GM06990 (cell line): Measurements from ENCODE around the gene GRIK4.

Experiments
- DNase-seq: peaks from one replicate; pipeline ENCODE4 v3.0.0-alpha.2; 2011; ENCODE audit not compliant: insufficient read length; ENCODE audit errors: extremely low read depth
- H3K27me3 ChIP-seq: replicated peaks from 2 replicates; pipeline ENCODE4 v1.6.0; 2011; ENCODE audit warnings: low read length; ENCODE audit not compliant: control insufficient read depth, insufficient read depth
- H3K36me3 ChIP-seq: 2 replicates; pipeline ENCODE4 v1.5.1; 2011; ENCODE audit warnings: low read length; ENCODE audit not compliant: control insufficient read depth, insufficient read depth
- H3K4me3 ChIP-seq: replicated peaks from 2 replicates; pipeline ENCODE4 v1.5.1; 2011; ENCODE audit warnings: low read depth, mild to moderate bottlenecking, control low read depth, low read length
- TF ChIP-seq, protein P1 (sequence below): IDR thresholded peaks from 2 replicates; pipeline ENCODE4 v1.5.1; 2011; ENCODE audit warnings: low read length, control low read depth, mild to moderate bottlenecking, inconsistent platforms; ENCODE audit not compliant: insufficient read depth, poor library complexity, severe bottlenecking

Gene GRIK4

GRCh38 chr11:120715239-120715638 is 203.7 kb downstream of the GRIK4 start:
- TF ChIP-seq, protein P1, sequence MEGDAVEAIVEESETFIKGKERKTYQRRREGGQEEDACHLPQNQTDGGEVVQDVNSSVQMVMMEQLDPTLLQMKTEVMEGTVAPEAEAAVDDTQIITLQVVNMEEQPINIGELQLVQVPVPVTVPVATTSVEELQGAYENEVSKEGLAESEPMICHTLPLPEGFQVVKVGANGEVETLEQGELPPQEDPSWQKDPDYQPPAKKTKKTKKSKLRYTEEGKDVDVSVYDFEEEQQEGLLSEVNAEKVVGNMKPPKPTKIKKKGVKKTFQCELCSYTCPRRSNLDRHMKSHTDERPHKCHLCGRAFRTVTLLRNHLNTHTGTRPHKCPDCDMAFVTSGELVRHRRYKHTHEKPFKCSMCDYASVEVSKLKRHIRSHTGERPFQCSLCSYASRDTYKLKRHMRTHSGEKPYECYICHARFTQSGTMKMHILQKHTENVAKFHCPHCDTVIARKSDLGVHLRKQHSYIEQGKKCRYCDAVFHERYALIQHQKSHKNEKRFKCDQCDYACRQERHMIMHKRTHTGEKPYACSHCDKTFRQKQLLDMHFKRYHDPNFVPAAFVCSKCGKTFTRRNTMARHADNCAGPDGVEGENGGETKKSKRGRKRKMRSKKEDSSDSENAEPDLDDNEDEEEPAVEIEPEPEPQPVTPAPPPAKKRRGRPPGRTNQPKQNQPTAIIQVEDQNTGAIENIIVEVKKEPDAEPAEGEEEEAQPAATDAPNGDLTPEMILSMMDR = peak; percentile 71
- no peak for DNase-seq

DNA sequence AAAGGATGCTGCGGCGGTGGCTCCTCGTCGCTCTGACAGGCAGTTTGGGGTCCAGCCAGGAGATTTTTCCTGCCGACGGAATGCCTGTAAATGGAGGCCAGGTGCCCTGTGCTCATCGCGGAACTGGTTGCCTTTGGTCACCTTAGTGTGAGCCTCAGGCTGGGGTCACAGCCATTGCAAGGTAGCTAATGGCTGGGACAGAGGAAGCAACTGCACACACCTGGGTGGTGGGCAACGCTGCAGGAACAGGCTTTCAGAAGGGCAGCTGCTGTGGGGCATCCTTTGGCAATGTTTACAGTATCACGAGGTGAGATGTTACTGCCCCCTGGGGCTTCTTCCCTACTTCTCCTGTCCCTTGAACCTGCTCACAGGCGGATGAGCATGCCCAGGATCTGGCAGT is 205.5 kb downstream of the GRIK4 start:
- Histone ChIP-seq H3K4me3 (no peak overlapping the region), H3K36me3 (no peaks in the 10 kb centered on the region), H3K27me3 (no peaks in the 10 kb centered on the region)
- DNase-seq = no peak
- TF ChIP-seq, protein P1 = no peak

More at GRCh38 chr11:120715239-120715638, 203.7 kb downstream of the GRIK4 start:
- Histone ChIP-seq H3K36me3 (no peaks in the 10 kb centered on the region), H3K4me3 (peak overlapping the region; percentile 21), H3K27me3 (no peaks in the 10 kb centered on the region)

GRCh38 chr11:120717623-120718022 is 206.1 kb downstream of the GRIK4 start:
- no peak overlapping the region for H3K4me3 ChIP-seq
- TF ChIP-seq, protein P1 = no peak
- DNase-seq = no peak
- no peaks in the 10 kb centered on the region for H3K36me3 ChIP-seq
- no peaks in the 10 kb centered on the region for H3K27me3 ChIP-seq

DNA sequence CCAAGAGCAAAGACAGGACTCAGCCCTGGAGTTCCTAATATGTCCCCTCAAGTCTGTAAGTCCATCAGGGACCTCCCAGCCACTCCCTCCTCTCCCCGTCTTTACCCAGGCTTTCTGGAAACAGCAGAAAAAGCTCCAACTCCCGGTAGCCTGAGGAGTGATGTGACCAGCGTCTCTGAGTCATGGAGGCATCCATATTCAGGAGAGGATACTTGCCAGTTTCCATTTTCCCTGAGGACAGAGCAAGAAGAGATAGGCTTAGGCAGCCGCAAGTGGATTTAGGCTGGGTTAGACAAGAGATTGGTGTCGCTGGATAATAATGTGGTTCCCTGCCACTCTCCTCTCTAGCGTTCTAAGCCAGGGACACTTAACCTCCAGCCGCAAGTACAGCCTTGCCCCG is 206.6 kb downstream of the GRIK4 start:
- no peaks in the 10 kb centered on the region for H3K27me3 ChIP-seq
- no peak for DNase-seq
- H3K4me3 ChIP-seq = no peak overlapping the region
- TF ChIP-seq, protein P1 = no peak
- no peaks in the 10 kb centered on the region for H3K36me3 ChIP-seq

- Histone ChIP-seq H3K27me3 (no peaks in the 10 kb centered on the region), H3K4me3 (no peak overlapping the region), H3K36me3 (no peaks in the 10 kb centered on the region)
- TF ChIP-seq, protein P1 = no peak
- DNase-seq = no peak
Measured at GRCh38 chr11:120719348-120719747, 207.8 kb downstream of the GRIK4 start.

DNA sequence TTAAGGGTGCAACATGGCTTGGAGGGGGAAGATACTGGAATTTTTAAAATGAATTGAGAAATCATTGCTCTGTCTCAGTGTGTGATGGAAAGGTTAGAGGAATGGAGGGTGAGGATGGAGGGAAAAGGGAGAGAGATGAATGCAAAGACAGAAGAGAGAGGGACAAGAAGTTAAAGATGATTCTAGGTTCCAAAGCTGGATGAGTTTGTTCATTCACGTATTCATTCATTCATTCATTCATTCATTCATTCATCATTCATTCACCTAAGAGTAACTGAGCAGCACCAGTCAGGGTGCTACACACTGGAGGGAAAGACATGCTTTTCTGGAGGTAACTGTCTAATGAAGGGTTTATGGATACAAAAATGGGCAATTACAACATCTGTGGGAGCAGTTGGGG is 209.2 kb downstream of the GRIK4 start:
- H3K27me3 ChIP-seq = no peaks in the 10 kb centered on the region
- no peak overlapping the region for H3K4me3 ChIP-seq
- no peak for DNase-seq
- H3K36me3 ChIP-seq = no peaks in the 10 kb centered on the region
- TF ChIP-seq, protein P1 = no peak
